K562 (cell line): ENCODE measurements around the gene DPEP2. TPM values are rescaled to one million over a fixed set of nuclear protein-coding genes. Genes with fewer than 3 reads are reported as not detected.

Source experiments
- BCL6 ChIP-seq: fragments of 250-450 bp; sonication (Bioruptor Pico); IDR thresholded peaks from 2 replicates; pipeline ENCODE4 v1.4.0; 2020
- MIER1 ChIP-seq: fragments of 450-650 bp; IDR thresholded peaks from 2 replicates; pipeline ENCODE4 v1.6.1; 2016; ENCODE audit warnings: antibody characterized with exemption, mild to moderate bottlenecking, low read depth
- PHF8 ChIP-seq: fragments of 200-600 bp; sonication (generic); IDR thresholded peaks from 2 replicates; pipeline ENCODE4 v1.6.1; 2012; ENCODE audit warnings: mixed run types, mild to moderate bottlenecking, inconsistent platforms, low read length, moderate library complexity, borderline replicate concordance
- RBFOX2 ChIP-seq: fragments of 200-400 bp; formaldehyde crosslinking; IDR thresholded peaks from 2 replicates; pipeline ENCODE4 v1.6.1; 2017; ENCODE audit warnings: low read depth, mild to moderate bottlenecking, low read length, moderate library complexity
- ZNF124 ChIP-seq: sonication (generic); formaldehyde crosslinking; IDR thresholded peaks from 2 replicates; pipeline ENCODE4 v1.8.1; 2022; ENCODE audit warnings: missing genetic modification reagents
- polyA plus RNA-seq, 8 experiments: library from polyadenylated mRNA; depleted of rRNA in 4 of 8; stranded (reverse) in 5 of 8; unstranded in 3 of 8; fragments of >200 nt; fragmentation: Nextera tagmentation in 2 of 8; fragmentation: Illumina TruSeq in 1 of 8; extraction: Ambion mirVana in 2 of 8; extraction: Trizol in 1 of 8; gene quantifications; 2 replicates each; pipeline versions ENCODE4 v1.2.1 to v1.2.3, GENCODE V29; 2011 to 2014; ENCODE audit warnings: inconsistent platforms in 1 of 8, missing spikeins in 1 of 8
- total RNA-seq, 7 experiments: library from RNA; depleted of rRNA in 6 of 7; stranded (reverse); fragments of >200 nt in 6 of 7; fragmentation: Illumina TruSeq in 2 of 7; extraction: Trizol in 2 of 7; gene quantifications; 2 replicates each; pipeline versions ENCODE4 v1.2.1 to v1.2.3, GENCODE V29; 2011 to 2021; ENCODE audit warnings: low replicate concordance in 1 of 7
- TF ChIP-seq, protein P1 (sequence below), 2 experiments: fragments of 150-350 bp in 1 of 2; IDR thresholded peaks; 2 replicates each; pipeline ENCODE4 v1.6.1; 2012 to 2016; ENCODE audit warnings: low read depth in 2 of 2, low read length in 2 of 2, mild to moderate bottlenecking in 1 of 2, moderate library complexity in 1 of 2
- TF ChIP-seq, protein P2 (sequence below): sonication (generic); formaldehyde crosslinking; IDR thresholded peaks from 2 replicates; pipeline ENCODE4 v1.8.1; 2023; ENCODE audit warnings: mild to moderate bottlenecking, missing genetic modification reagents
- TF ChIP-seq, protein P3 (sequence below): fragments of 450-650 bp; IDR thresholded peaks from 2 replicates; pipeline ENCODE4 v1.6.1; 2018; ENCODE audit warnings: mild to moderate bottlenecking, low read depth; ENCODE audit not compliant: partially characterized antibody
- TF ChIP-seq, protein P4 (sequence below): fragments of 200-800 bp; sonication (Bioruptor generic); IDR thresholded peaks from 2 replicates; pipeline ENCODE4 v1.6.1; 2017; ENCODE audit warnings: missing genetic modification characterization, missing compliant biosample characterization

DPEP2 gene
- total and polyA plus RNA-seq, 9 of the 15 experiments (the other 6 are each of a cell fraction or from before 2014, with no cell fraction given): 0.14 to 1.2 (median 0.38) TPM

DNA sequence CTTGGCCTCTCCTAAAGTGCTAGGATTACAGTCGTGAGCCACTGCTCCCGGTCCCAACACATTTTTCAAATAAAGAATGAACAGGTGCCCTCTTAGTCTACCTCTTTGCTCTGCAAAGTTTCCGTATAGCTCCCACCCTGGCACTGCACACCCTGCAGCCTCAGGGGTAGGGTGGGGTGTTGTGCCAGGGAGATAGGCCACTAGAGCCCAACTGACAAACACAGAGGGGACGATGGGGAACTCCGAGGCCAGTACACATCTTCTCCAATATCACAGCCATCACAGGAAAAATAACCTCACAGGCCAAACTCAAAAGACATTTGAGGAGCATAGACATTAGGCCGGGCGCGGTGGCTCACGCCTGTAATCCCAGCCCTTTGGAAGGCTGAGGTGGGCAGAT lies 28.2 kb downstream of the DPEP2 start (continued):
- TF ChIP-seq, protein P1, sequence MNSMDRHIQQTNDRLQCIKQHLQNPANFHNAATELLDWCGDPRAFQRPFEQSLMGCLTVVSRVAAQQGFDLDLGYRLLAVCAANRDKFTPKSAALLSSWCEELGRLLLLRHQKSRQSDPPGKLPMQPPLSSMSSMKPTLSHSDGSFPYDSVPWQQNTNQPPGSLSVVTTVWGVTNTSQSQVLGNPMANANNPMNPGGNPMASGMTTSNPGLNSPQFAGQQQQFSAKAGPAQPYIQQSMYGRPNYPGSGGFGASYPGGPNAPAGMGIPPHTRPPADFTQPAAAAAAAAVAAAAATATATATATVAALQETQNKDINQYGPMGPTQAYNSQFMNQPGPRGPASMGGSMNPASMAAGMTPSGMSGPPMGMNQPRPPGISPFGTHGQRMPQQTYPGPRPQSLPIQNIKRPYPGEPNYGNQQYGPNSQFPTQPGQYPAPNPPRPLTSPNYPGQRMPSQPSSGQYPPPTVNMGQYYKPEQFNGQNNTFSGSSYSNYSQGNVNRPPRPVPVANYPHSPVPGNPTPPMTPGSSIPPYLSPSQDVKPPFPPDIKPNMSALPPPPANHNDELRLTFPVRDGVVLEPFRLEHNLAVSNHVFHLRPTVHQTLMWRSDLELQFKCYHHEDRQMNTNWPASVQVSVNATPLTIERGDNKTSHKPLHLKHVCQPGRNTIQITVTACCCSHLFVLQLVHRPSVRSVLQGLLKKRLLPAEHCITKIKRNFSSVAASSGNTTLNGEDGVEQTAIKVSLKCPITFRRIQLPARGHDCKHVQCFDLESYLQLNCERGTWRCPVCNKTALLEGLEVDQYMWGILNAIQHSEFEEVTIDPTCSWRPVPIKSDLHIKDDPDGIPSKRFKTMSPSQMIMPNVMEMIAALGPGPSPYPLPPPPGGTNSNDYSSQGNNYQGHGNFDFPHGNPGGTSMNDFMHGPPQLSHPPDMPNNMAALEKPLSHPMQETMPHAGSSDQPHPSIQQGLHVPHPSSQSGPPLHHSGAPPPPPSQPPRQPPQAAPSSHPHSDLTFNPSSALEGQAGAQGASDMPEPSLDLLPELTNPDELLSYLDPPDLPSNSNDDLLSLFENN (IDR thresholded peaks at IDR 0.05; ENCODE audit: low read depth in 2 of 2, low read length in 2 of 2): no peak
- TF ChIP-seq RBFOX2 (no peak), ZNF124 (no peak), BCL6 (no peak), MIER1 (no peak), PHF8 (no peak)
- TF ChIP-seq, protein P2, sequence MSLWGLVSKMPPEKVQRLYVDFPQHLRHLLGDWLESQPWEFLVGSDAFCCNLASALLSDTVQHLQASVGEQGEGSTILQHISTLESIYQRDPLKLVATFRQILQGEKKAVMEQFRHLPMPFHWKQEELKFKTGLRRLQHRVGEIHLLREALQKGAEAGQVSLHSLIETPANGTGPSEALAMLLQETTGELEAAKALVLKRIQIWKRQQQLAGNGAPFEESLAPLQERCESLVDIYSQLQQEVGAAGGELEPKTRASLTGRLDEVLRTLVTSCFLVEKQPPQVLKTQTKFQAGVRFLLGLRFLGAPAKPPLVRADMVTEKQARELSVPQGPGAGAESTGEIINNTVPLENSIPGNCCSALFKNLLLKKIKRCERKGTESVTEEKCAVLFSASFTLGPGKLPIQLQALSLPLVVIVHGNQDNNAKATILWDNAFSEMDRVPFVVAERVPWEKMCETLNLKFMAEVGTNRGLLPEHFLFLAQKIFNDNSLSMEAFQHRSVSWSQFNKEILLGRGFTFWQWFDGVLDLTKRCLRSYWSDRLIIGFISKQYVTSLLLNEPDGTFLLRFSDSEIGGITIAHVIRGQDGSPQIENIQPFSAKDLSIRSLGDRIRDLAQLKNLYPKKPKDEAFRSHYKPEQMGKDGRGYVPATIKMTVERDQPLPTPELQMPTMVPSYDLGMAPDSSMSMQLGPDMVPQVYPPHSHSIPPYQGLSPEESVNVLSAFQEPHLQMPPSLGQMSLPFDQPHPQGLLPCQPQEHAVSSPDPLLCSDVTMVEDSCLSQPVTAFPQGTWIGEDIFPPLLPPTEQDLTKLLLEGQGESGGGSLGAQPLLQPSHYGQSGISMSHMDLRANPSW: no peak
- TF ChIP-seq, protein P3, sequence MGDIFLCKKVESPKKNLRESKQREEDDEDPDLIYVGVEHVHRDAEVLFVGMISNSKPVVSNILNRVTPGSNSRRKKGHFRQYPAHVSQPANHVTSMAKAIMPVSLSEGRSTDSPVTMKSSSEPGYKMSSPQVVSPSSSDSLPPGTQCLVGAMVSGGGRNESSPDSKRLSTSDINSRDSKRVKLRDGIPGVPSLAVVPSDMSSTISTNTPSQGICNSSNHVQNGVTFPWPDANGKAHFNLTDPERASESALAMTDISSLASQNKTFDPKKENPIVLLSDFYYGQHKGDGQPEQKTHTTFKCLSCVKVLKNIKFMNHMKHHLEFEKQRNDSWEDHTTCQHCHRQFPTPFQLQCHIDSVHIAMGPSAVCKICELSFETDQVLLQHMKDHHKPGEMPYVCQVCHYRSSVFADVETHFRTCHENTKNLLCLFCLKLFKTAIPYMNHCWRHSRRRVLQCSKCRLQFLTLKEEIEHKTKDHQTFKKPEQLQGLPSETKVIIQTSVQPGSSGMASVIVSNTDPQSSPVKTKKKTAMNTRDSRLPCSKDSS: no peak
- TF ChIP-seq, protein P4, sequence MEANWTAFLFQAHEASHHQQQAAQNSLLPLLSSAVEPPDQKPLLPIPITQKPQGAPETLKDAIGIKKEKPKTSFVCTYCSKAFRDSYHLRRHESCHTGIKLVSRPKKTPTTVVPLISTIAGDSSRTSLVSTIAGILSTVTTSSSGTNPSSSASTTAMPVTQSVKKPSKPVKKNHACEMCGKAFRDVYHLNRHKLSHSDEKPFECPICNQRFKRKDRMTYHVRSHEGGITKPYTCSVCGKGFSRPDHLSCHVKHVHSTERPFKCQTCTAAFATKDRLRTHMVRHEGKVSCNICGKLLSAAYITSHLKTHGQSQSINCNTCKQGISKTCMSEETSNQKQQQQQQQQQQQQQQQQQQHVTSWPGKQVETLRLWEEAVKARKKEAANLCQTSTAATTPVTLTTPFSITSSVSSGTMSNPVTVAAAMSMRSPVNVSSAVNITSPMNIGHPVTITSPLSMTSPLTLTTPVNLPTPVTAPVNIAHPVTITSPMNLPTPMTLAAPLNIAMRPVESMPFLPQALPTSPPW: no peak
- TF ChIP-seq, all 486 proteins: peak for 0
